Uterus (tissue), 2 donors: Measurements from ENCODE around the gene TRIM17.

Experiments used
- POLR2A ChIP-seq, 2 donors: fragments of 450-650 bp; IDR thresholded peaks; one replicate each; pipeline ENCODE4 v1.6.1; 2016; ENCODE audit warnings: antibody characterized with exemption in 2 of 2, mild to moderate bottlenecking in 1 of 2, moderate library complexity in 1 of 2
- TF ChIP-seq, protein P1 (sequence below), 4 experiments: fragments of 200-600 bp in 2 of 4; fragments of 450-650 bp in 2 of 4; sonication (generic) in 2 of 4; IDR thresholded peaks; one replicate each; pipeline ENCODE4 v1.5.1; 2016 to 2019; ENCODE audit warnings: antibody characterized with exemption in 4 of 4, mild to moderate bottlenecking in 2 of 4, moderate library complexity in 1 of 4

DNA sequence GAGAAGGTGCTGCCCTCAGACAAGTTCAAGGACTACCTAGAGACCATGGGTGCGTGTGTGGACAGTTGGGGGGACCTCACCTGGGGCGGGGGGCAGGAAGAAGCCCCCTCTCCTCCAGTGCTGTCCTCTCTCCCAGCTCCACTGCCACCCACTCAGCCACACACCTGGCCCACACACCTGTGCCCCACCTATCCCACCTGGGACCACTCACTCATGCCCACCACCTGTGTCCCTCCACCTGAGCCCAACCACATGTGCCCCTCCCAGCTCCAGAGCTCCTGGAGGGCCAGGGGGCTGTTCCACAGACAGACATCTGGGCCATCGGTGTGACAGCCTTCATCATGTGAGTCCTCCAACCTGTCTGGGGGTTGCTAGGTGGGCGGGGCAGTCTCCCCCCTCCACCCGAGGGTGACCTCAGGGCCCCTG lies 39.0 kb downstream of the TRIM17 start:
- TF ChIP-seq POLR2A (IDR thresholded peaks at IDR 0.05) = no peak
- TF ChIP-seq, protein P1, sequence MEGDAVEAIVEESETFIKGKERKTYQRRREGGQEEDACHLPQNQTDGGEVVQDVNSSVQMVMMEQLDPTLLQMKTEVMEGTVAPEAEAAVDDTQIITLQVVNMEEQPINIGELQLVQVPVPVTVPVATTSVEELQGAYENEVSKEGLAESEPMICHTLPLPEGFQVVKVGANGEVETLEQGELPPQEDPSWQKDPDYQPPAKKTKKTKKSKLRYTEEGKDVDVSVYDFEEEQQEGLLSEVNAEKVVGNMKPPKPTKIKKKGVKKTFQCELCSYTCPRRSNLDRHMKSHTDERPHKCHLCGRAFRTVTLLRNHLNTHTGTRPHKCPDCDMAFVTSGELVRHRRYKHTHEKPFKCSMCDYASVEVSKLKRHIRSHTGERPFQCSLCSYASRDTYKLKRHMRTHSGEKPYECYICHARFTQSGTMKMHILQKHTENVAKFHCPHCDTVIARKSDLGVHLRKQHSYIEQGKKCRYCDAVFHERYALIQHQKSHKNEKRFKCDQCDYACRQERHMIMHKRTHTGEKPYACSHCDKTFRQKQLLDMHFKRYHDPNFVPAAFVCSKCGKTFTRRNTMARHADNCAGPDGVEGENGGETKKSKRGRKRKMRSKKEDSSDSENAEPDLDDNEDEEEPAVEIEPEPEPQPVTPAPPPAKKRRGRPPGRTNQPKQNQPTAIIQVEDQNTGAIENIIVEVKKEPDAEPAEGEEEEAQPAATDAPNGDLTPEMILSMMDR (IDR thresholded peaks at IDR 0.05) = no peak
